CD4-positive, alpha-beta T cell (primary cell): ENCODE measurements around the gene DCST2. TPM values are rescaled to one million over a fixed set of nuclear protein-coding genes. Genes with fewer than 3 reads are reported as not detected.
A peak's percentile ranks its signal among the peaks of the same experiment; 100 is the strongest.

Experiments
- ATAC-seq: fragments of 200-7000 bp; cut with Tn5 transposase; one replicate; pipeline ENCODE4 v1.10.0; 2022; ENCODE audit warnings: mild to moderate bottlenecking; ENCODE audit not compliant: poor library complexity
- CTCF ChIA-PET: fragments of 350-600 bp; sonication (Branson Sonifier 250); formaldehyde crosslinking; loops from one replicate; lab custom pipeline; 2021; ENCODE audit warnings: antibody characterized with exemption, inconsistent platforms; lab: Charles Lee
- POLR2A ChIA-PET: fragments of 350-600 bp; sonication (Branson Sonifier 250); formaldehyde crosslinking; loops from one replicate; lab custom pipeline; 2021; ENCODE audit warnings: antibody characterized with exemption, inconsistent platforms; lab: Charles Lee
- DNase-seq, 14 experiments: peaks; one replicate each; pipeline ENCODE4 v3.0.0-alpha.2; 2013 to 2020; ENCODE audit warnings: mixed read lengths in 2 of 14
- H3K27ac ChIP-seq, 2 donors: one replicate each; pipeline versions ENCODE4 v1.5.1 to v1.7.0; 2013; ENCODE audit warnings: low read length in 2 of 2, low read depth in 1 of 2, mild to moderate bottlenecking in 1 of 2
- H3K27me3 ChIP-seq, 2 experiments: 1 replicate in 1 of 2; 2 replicates in 1 of 2; pipeline versions ENCODE4 v1.6.1 to v1.7.0; 2013; ENCODE audit warnings: low read length in 2 of 2, control low read depth in 1 of 2, mild to moderate bottlenecking in 1 of 2, moderate library complexity in 1 of 2; ENCODE audit not compliant: insufficient read depth in 2 of 2, control insufficient read depth in 1 of 2
- H3K36me3 ChIP-seq: one replicate; pipeline ENCODE4 v1.6.1; 2013; ENCODE audit warnings: low read length, control low read depth; ENCODE audit not compliant: insufficient read depth
- H3K4me1 ChIP-seq: one replicate; pipeline ENCODE4 v1.6.1; 2013; ENCODE audit warnings: low read length, control low read depth; ENCODE audit not compliant: insufficient read depth
- H3K4me3 ChIP-seq: one replicate; pipeline ENCODE4 v1.5.1; 2013; ENCODE audit warnings: mild to moderate bottlenecking, low read length, moderate library complexity
- H3K9me3 ChIP-seq, 2 experiments: 1 replicate in 1 of 2; 2 replicates in 1 of 2; pipeline versions ENCODE4 v1.6.1 to v1.7.0; 2013; ENCODE audit warnings: low read length in 2 of 2, mild to moderate bottlenecking in 2 of 2, control low read depth in 1 of 2, moderate library complexity in 1 of 2; ENCODE audit not compliant: control insufficient read depth in 1 of 2, insufficient read depth in 1 of 2
- H3K27ac Mint-ChIP-seq: one replicate; pipeline ENCODE4 v1.8.0; 2020; ENCODE audit warnings: mixed read lengths
- H3K27me3 Mint-ChIP-seq: one replicate; pipeline ENCODE4 v1.8.0; 2021; ENCODE audit warnings: mixed read lengths
- H3K36me3 Mint-ChIP-seq: one replicate; pipeline ENCODE4 v1.8.0; 2021; ENCODE audit warnings: low read depth, mixed read lengths
- H3K4me1 Mint-ChIP-seq: one replicate; pipeline ENCODE4 v1.8.0; 2021; ENCODE audit warnings: low read depth, mixed read lengths
- H3K4me3 Mint-ChIP-seq: one replicate; pipeline ENCODE4 v1.8.0; 2020; ENCODE audit warnings: mild to moderate bottlenecking, mixed read lengths
- H3K9me3 Mint-ChIP-seq: one replicate; pipeline ENCODE4 v1.8.0; 2020; ENCODE audit warnings: mixed read lengths
- intact Hi-C, 2 experiments: fragments of 100-400 bp; cut with DNase I in 1 of 2; cut with micrococcal nuclease in 1 of 2; formaldehyde crosslinking; loops; one replicate each; pipeline versions ENCODE4 v1.15.1 to v1.9.0; 2023 to 2025; cut with DNase I, micrococcal nuclease
- total RNA-seq, 174 experiments: library from RNA in 2 of 174; stranded (reverse) in 2 of 174; gene quantifications; one replicate each; pipeline ENCODE4 v1.2.3 and lab custom pipeline; 2021 to 2026
- TF ChIP-seq, protein P1 (sequence below): fragments of 200-600 bp; IDR thresholded peaks from one replicate; pipeline ENCODE4 v1.8.0; 2022; ENCODE audit warnings: antibody characterized with exemption, mild to moderate bottlenecking

Gene DCST2
- total RNA-seq, 2 experiments from 2014 or later = 1.4 to 2.2 TPM

DNA sequence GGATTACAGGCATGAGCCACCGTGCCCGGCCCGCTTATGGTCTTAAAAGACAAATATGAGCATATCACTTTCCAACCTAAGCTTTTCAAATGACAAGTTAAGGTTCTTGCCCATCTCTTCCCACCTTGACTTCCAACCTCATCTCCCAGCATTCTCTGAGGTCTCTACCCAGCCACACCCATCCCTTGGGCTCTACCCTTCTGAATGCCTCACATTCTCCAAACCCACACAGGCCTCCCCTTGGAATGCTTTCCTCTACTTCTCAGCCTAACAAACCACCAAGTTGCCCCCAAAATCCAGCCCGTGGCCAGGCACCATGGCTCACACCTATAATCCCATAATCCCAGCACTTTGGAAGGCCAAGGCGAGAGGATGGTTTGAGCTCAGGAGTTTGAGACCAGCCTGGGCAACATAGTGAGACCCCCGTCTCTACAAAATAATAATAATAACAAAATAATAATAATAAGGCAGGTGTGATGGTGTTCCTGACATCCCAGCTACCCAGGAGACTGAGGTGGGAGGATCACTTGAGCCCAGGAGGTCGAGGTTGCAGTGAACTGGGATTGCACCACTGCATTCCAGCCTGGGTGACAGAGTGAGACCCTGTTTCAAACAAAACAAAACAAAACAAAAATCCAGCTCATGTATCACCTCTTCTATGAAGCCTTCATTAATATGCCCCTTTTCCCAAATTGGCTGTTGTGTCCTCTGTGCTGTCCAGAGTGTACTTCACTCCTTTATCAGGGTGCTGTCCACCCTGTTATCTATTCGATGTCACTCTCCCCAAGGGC, 11.2 kb downstream of the DCST2 start:
- Mint-ChIP-seq H3K9me3 (no peaks in the 10 kb centered on the region), H3K4me1 (peaks cover 42% of the 10 kb centered on the region), H3K4me3 (no peak overlapping the region), H3K27me3 (no peaks in the 10 kb centered on the region), H3K36me3 (no peaks in the 10 kb centered on the region), H3K27ac (peak overlapping the region; percentile 68)
- TF ChIP-seq, protein P1, sequence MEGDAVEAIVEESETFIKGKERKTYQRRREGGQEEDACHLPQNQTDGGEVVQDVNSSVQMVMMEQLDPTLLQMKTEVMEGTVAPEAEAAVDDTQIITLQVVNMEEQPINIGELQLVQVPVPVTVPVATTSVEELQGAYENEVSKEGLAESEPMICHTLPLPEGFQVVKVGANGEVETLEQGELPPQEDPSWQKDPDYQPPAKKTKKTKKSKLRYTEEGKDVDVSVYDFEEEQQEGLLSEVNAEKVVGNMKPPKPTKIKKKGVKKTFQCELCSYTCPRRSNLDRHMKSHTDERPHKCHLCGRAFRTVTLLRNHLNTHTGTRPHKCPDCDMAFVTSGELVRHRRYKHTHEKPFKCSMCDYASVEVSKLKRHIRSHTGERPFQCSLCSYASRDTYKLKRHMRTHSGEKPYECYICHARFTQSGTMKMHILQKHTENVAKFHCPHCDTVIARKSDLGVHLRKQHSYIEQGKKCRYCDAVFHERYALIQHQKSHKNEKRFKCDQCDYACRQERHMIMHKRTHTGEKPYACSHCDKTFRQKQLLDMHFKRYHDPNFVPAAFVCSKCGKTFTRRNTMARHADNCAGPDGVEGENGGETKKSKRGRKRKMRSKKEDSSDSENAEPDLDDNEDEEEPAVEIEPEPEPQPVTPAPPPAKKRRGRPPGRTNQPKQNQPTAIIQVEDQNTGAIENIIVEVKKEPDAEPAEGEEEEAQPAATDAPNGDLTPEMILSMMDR = no peak
- H3K27ac ChIP-seq = no peak overlapping the region
- ChIA-PET CTCF (interaction anchor here (0.9 to 9.7 kb wide), 4 partner anchors 24 to 63 kb away, joined by 3 to 159 read pairs (median 3); partner anchors contain the start of genes ADAM15, LENEP and ZBTB7B), POLR2A (interaction anchor here (0.9 to 1.2 kb wide), 5 partner anchors 12 to 67 kb away, joined by 3 to 4 read pairs (median 3); partner anchors contain the start of genes ADAM15, CKS1B and PBXIP1)
- no peak for DNase-seq
- no peaks in the 10 kb centered on the region for H3K9me3 ChIP-seq
- H3K36me3 ChIP-seq = peaks cover 6% of the 10 kb centered on the region
- no peak overlapping the region for H3K4me3 ChIP-seq
- peaks cover 33% of the 10 kb centered on the region for H3K4me1 ChIP-seq
- no peak for ATAC-seq
- H3K27me3 ChIP-seq = no peaks in the 10 kb centered on the region
- intact Hi-C loops = loop anchor here in 1 of 2 experiments (10.0 kb wide), 1 partner anchor 358 kb away; no protein-coding TSS in a partner anchor

DNA sequence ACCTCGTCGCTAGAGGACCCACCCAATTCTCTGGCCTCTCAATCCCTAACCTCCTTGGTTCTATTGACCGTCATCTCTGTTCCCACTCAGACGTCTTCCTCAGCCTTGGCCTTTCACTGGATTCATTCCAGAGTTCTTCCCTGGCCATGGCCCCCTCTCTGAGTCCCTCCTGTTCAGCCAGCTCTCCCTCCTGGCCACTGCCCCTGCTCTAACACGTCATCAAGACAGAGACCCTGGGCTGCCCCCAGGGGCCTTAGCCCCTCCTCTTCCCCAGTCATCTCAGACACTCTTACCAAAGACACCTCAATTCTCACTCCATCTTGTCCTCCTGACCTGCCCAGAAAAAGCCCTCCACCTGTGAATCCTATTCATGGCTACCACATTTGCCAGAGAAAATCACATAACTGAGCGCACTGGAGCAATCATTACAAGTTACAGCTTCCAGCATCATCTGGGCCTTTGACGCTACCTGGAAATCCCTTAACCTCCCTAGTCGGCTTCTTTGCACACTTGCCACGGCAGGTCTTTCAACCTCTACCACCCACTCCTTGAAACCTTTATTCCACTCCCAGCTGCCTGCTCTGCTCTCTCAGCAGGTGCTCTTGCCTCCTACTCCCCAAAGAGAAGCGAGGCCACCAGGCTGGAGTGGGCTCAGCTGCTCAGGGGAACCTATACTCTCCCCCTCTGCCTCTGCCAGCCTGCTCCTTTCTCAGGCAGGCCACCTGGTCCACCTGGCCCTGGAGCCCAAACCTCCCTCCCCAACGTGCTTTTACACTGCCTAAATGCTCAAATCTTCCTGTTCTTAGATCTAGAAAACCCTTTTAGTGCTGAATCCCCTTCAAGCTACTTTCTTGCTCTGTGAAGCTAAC, 14.0 kb downstream of the DCST2 start:
- H3K4me1 ChIP-seq = peaks cover 60% of the 10 kb centered on the region
- H3K9me3 ChIP-seq = no peaks in the 10 kb centered on the region
- Mint-ChIP-seq H3K36me3 (peaks cover 13% of the 10 kb centered on the region), H3K4me3 (peak overlapping the region; percentile 2), H3K4me1 (peaks cover 61% of the 10 kb centered on the region), H3K27me3 (no peaks in the 10 kb centered on the region), H3K9me3 (no peaks in the 10 kb centered on the region), H3K27ac (peak overlapping the region; percentile 92)
- no peaks in the 10 kb centered on the region for H3K27me3 ChIP-seq
- peak overlapping the region in 1 of 2 donors; percentile 51 for H3K27ac ChIP-seq
- ATAC-seq = no peak
- intact Hi-C loops = loop anchor here (5.0 to 10.0 kb wide), 3 partner anchors 352 to 462 kb away; partner anchors contain the start of gene UBE2Q1 (in 1 of the 2)
- DNase-seq = no peak
- peaks cover 31% of the 10 kb centered on the region for H3K36me3 ChIP-seq
- ChIA-PET POLR2A (interaction anchor here (0.9 to 6.7 kb wide), 4 partner anchors 37 to 83 kb away, joined by 4 to 72 read pairs (median 8); partner anchors contain the start of genes FLAD1, PBXIP1, PMVK and PYGO2), CTCF (interaction anchor here (0.7 to 9.7 kb wide), 7 partner anchors 21 to 259 kb away, joined by 3 to 159 read pairs (median 6); partner anchors contain the start of genes ADAM15, FLAD1, LENEP and ZBTB7B)
- H3K4me3 ChIP-seq = no peak overlapping the region
- TF ChIP-seq, protein P1 = no peak
